Measurements from ENCODE around the gene ARHGAP32.

The ARHGAP32 gene

DNA sequence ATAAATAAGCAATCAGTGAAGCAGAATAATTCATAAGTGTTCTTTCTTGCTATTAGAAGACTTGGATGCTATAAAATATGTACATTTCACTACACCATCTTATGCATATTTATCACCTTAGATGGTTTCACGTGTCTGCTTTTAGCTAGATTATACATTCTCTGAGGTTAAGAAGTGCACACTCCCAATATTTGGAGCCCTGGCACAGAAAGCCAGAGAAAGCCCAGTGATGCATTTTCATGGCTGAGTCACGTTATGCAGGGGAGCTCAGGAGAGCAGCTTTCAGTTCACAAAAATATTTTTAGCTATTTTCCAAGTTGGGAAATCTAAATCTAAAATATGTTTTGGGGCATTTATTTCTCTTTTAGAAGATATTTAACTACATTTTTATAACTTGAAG, 244.4 kb downstream of the ARHGAP32 start:
- no peak overlapping the region for H3K27ac ChIP-seq
- no peak overlapping the region for H2AFZ ChIP-seq (ENCODE audit: low read depth)
- H3K79me2 ChIP-seq (ENCODE audit: insufficient read depth, low read depth) = no peaks in the 10 kb centered on the region
- H3K36me3 ChIP-seq (ENCODE audit: insufficient read depth) = no peaks in the 10 kb centered on the region
- H3K4me2 ChIP-seq = no peak overlapping the region
- H3K9ac ChIP-seq = no peak overlapping the region
- H4K20me1 ChIP-seq (ENCODE audit: insufficient read depth) = no peaks in the 10 kb centered on the region
- TF ChIP-seq, protein P1, sequence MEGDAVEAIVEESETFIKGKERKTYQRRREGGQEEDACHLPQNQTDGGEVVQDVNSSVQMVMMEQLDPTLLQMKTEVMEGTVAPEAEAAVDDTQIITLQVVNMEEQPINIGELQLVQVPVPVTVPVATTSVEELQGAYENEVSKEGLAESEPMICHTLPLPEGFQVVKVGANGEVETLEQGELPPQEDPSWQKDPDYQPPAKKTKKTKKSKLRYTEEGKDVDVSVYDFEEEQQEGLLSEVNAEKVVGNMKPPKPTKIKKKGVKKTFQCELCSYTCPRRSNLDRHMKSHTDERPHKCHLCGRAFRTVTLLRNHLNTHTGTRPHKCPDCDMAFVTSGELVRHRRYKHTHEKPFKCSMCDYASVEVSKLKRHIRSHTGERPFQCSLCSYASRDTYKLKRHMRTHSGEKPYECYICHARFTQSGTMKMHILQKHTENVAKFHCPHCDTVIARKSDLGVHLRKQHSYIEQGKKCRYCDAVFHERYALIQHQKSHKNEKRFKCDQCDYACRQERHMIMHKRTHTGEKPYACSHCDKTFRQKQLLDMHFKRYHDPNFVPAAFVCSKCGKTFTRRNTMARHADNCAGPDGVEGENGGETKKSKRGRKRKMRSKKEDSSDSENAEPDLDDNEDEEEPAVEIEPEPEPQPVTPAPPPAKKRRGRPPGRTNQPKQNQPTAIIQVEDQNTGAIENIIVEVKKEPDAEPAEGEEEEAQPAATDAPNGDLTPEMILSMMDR (conservative IDR thresholded peaks at IDR 0.05; ENCODE audit: low read depth, low read length) = no peak
- H3K4me3 ChIP-seq (IDR thresholded peaks at IDR 0.05; ENCODE audit: insufficient read depth, low read depth, low read length) = no peak overlapping the region
- H3K27me3 ChIP-seq (ENCODE audit: insufficient read depth, low read depth) = no peaks in the 10 kb centered on the region
- no peaks in the 10 kb centered on the region for H3K4me1 ChIP-seq (ENCODE audit: low read depth, poor library complexity, severe bottlenecking)

DNA sequence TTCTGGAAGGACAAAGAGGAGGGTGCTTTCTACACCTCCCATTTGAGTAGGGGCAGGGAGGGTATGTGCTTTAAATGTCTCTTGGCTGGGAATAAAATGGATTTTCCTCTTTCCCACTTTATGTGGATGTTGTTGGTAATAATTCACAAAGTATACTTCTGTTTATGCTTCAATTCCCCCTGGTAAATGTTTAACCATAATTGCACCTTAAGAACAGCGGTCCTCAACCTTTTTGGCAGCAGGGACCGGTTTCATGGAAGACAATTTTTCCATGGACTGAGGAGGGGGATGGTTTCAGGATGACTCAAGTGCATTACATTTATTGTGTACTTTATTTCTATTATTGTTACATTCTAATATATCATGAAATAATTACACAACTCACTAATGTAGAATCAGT, 245.5 kb downstream of the ARHGAP32 start:
- Histone ChIP-seq H2AFZ (ENCODE audit: low read depth) (no peak overlapping the region), H3K79me2 (ENCODE audit: insufficient read depth, low read depth) (no peaks in the 10 kb centered on the region), H3K4me3 (IDR thresholded peaks at IDR 0.05; ENCODE audit: insufficient read depth, low read depth, low read length) (no peak overlapping the region), H3K4me2 (no peak overlapping the region), H3K4me1 (ENCODE audit: low read depth, poor library complexity, severe bottlenecking) (no peaks in the 10 kb centered on the region), H3K36me3 (ENCODE audit: insufficient read depth) (no peaks in the 10 kb centered on the region), H4K20me1 (ENCODE audit: insufficient read depth) (no peaks in the 10 kb centered on the region), H3K27me3 (ENCODE audit: insufficient read depth, low read depth) (no peaks in the 10 kb centered on the region), H3K27ac (no peak overlapping the region), H3K9ac (no peak overlapping the region)
- TF ChIP-seq, protein P1 (conservative IDR thresholded peaks at IDR 0.05; ENCODE audit: low read depth, low read length) = no peak

DNA sequence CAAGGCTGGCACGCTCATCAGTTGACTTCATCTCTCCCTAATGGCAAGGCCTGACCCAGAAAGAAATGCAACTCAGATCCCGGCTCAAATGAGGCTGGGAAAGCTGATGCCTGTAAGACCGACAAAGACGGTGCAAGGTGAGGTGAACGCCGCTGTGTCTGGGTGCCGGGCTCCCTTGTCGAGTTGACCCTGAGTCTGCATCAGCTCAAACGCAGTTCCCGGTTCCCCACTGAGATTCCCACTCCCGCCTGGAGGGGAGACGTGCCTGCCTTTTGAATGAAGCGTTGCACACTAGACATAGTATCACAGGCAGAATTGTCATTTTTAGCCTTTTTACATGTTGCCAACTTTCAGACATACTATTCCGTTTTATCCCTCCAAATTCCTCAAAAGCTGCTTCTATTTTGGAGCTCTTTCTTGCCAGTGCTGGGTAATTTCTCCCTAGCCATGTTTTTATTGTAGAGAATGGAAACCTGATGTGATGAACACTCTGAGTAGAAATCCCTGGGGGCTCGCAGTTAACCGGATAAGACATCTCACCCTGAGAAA, 248.6 kb downstream of the ARHGAP32 start:
- H3K36me3 ChIP-seq (ENCODE audit: insufficient read depth) = no peaks in the 10 kb centered on the region
- no peak overlapping the region for H3K4me2 ChIP-seq
- no peak overlapping the region for H3K27ac ChIP-seq
- H3K79me2 ChIP-seq (ENCODE audit: insufficient read depth, low read depth) = no peaks in the 10 kb centered on the region
- no peak overlapping the region for H3K4me3 ChIP-seq (IDR thresholded peaks at IDR 0.05; ENCODE audit: insufficient read depth, low read depth, low read length)
- H3K9ac ChIP-seq = no peak overlapping the region
- TF ChIP-seq, protein P1 (conservative IDR thresholded peaks at IDR 0.05; ENCODE audit: low read depth, low read length) = no peak
- no peaks in the 10 kb centered on the region for H4K20me1 ChIP-seq (ENCODE audit: insufficient read depth)
- no peaks in the 10 kb centered on the region for H3K27me3 ChIP-seq (ENCODE audit: insufficient read depth, low read depth)
- H2AFZ ChIP-seq (ENCODE audit: low read depth) = no peak overlapping the region
- H3K4me1 ChIP-seq (ENCODE audit: low read depth, poor library complexity, severe bottlenecking) = no peaks in the 10 kb centered on the region

DNA sequence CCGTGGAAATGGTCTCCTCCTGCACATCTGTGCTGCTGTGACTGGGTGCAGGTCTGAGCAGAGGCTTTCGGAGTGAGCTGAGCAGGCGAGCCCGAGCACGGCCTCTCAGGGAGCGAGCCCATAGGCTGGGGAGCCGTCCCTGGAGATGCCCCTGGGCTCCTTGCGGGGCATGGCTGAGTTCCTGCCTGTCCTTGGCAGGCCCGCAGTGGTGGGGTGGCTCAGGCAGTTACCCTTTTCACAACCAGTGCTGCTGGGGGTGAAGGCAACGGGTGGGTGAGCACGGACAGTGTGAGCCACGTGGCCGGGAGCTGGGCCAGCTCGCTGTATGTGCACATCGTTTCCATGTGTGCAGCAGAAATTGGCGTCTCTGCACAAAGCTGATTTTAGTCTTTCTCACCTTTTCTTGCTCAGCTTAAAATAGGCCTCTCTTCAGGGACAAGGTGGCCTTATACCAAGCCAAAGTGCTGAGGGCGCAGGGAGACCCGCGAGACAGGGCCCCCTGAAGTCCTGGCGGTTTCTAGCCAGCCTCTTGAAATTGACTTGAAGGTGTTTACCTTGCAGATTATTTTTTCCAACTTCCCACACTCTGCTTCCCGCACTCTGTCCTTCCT, 249.2 kb downstream of the ARHGAP32 start, which contains the start of gene TP53AIP1:
TP53AIP1 (minus strand) TSS at position 55 of the 611 bp plus-strand sequence. CDS start 5,053 bp downstream, outside the sequence.
- no peaks in the 10 kb centered on the region for H3K27me3 ChIP-seq (ENCODE audit: insufficient read depth, low read depth)
- TF ChIP-seq, protein P1 (conservative IDR thresholded peaks at IDR 0.05; ENCODE audit: low read depth, low read length) = no peak
- no peaks in the 10 kb centered on the region for H3K79me2 ChIP-seq (ENCODE audit: insufficient read depth, low read depth)
- no peaks in the 10 kb centered on the region for H4K20me1 ChIP-seq (ENCODE audit: insufficient read depth)
- no peak within 1 kb of the TSS for H2AFZ ChIP-seq (ENCODE audit: low read depth)
- H3K36me3 ChIP-seq (ENCODE audit: insufficient read depth) = no peaks in the 10 kb centered on the region
- H3K4me1 ChIP-seq (ENCODE audit: low read depth, poor library complexity, severe bottlenecking) = no peaks in the 10 kb centered on the region
- H3K4me2 ChIP-seq = no peak within 1 kb of the TSS
- H3K27ac ChIP-seq = no peak within 1 kb of the TSS
- H3K4me3 ChIP-seq (IDR thresholded peaks at IDR 0.05; ENCODE audit: insufficient read depth, low read depth, low read length) = no peak within 1 kb of the TSS
- H3K9ac ChIP-seq = no peak within 1 kb of the TSS

Measured in KMS-11 (cell line).